ENCODE results near the gene VGLL3.

Gene VGLL3

GRCh38 chr3:86951322-86951721 is 39.6 kb downstream of the VGLL3 start:
- no peak overlapping the region for H3K4me3 ChIP-seq (ENCODE audit: low read depth, low read length)
- TF ChIP-seq, protein P1, sequence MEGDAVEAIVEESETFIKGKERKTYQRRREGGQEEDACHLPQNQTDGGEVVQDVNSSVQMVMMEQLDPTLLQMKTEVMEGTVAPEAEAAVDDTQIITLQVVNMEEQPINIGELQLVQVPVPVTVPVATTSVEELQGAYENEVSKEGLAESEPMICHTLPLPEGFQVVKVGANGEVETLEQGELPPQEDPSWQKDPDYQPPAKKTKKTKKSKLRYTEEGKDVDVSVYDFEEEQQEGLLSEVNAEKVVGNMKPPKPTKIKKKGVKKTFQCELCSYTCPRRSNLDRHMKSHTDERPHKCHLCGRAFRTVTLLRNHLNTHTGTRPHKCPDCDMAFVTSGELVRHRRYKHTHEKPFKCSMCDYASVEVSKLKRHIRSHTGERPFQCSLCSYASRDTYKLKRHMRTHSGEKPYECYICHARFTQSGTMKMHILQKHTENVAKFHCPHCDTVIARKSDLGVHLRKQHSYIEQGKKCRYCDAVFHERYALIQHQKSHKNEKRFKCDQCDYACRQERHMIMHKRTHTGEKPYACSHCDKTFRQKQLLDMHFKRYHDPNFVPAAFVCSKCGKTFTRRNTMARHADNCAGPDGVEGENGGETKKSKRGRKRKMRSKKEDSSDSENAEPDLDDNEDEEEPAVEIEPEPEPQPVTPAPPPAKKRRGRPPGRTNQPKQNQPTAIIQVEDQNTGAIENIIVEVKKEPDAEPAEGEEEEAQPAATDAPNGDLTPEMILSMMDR (IDR thresholded peaks at IDR 0.05; ENCODE audit: low read depth, low read length), result no peak

GRCh38 chr3:86950717-86951116 is 40.2 kb downstream of the VGLL3 start:
- H3K4me3 ChIP-seq (ENCODE audit: low read depth, low read length), result no peak overlapping the region
- TF ChIP-seq, protein P1 (IDR thresholded peaks at IDR 0.05; ENCODE audit: low read depth, low read length), result no peak

- TF ChIP-seq, protein P1 (IDR thresholded peaks at IDR 0.05; ENCODE audit: low read depth, low read length), result no peak
- H3K4me3 ChIP-seq (ENCODE audit: low read depth, low read length), result no peak overlapping the region
These were observed 41.1 kb downstream of the VGLL3 start for GRCh38 chr3:86949850-86950249.

- TF ChIP-seq, protein P1 (IDR thresholded peaks at IDR 0.05; ENCODE audit: low read depth, low read length), result no peak
- no peak overlapping the region for H3K4me3 ChIP-seq (ENCODE audit: low read depth, low read length)
These were observed 42.1 kb downstream of the VGLL3 start for GRCh38 chr3:86948822-86949221.

DNA sequence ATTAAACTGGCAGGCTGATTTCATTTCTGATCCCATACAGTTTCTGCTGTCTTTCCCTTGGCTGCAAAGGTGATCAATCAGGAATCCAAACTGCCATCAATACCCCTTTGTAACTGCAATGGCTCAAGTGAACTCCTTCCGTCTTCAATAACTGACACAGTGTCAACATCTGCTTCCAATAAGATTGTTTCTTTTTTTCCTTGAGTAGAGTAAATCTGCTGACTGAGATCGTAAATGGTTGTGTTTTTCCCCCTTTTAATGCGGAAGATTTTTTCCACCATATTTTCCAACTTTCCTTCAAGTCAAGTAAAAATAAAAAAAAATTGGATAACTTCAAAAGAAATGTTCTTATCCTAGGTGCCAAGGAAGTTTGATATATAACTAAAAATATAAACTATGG is 48.7 kb downstream of the VGLL3 start:
- H3K4me3 ChIP-seq (ENCODE audit: low read depth, low read length), result no peak overlapping the region
- TF ChIP-seq, protein P1 (IDR thresholded peaks at IDR 0.05; ENCODE audit: low read depth, low read length), result no peak

DNA sequence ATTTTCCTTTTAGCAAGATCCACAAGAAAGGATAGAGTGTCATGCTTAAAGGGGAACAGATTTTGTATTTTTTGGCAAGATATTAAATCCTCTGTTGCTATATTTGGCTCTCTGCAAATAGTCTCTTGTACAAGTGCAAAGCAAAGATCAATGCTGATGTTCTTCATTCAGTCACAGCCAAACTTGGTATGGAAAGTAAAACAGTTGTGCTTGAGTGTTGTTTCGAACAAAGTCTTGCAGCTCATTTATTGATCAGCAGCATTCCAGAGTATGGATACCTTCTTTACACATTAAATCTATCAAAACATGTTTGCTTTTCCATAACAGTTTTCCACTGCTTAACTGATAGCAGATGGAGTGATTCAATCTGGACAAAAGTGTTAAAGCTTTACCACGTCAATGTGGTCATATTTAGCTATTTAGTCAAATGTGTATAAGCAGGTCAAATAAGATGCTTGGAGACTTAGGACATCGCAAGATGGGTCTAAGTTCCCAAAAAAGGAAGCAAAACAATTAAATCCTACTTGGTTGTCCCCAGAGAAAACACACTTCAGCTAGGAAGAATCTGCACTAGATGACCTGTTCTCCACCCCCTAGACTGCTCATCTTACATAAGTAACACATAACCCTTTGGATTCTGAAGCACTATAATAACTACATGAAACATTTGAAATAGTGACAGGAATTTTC is 52.4 kb downstream of the VGLL3 start:
- no peak overlapping the region for H3K4me3 ChIP-seq (ENCODE audit: low read depth, low read length)
- TF ChIP-seq, protein P1 (IDR thresholded peaks at IDR 0.05; ENCODE audit: low read depth, low read length), result no peak

- TF ChIP-seq, protein P1 (IDR thresholded peaks at IDR 0.05; ENCODE audit: low read depth, low read length), result no peak
- 0 out of 2 replicates have a peak overlapping the region, but pooled peaks have one; percentile 15 for H3K4me3 ChIP-seq (ENCODE audit: low read depth, low read length)
These were observed 53.6 kb downstream of the VGLL3 start for GRCh38 chr3:86937306-86937791.
